Stimulated activated CD4-positive, alpha-beta T cell treated with anti-CD3 and anti-CD28 coated beads, Interleukin-4, amount 100 ng/mL, for 48 hours (primary cell): ENCODE measurements around the gene SIX2.
"Not testable (repeated sequence)": the region's sequence is repeated elsewhere in the genome, so short reads cannot be mapped to it uniquely, and the experiment has no call there.

Source experiments
- DNase-seq, 2 donors: peaks; one replicate each; pipeline ENCODE4 v3.0.0-alpha.2; 2020; ENCODE audit warnings: low read depth in 2 of 2

SIX2 gene

GRCh38 chr2:45009303-45009927 is at the start of gene SIX2:
TSS of gene SIX2 (minus strand) at chr2:45009452. CDS start at chr2:45009110, 342 bp downstream.
- DNase-seq: no peak

- no peak for DNase-seq
These were observed 45.9 kb upstream of the SIX2 start for GRCh38 chr2:45055162-45055605.

- no peak for DNase-seq
These were observed 44.7 kb upstream of the SIX2 start for GRCh38 chr2:45053966-45054365.

GRCh38 chr2:45052388-45052928 is 43.2 kb upstream of the SIX2 start:
- DNase-seq: no peak

- DNase-seq: no peak
These were observed 40.5 kb upstream of the SIX2 start for GRCh38 chr2:45049569-45050336.

GRCh38 chr2:45047301-45047700 is 38.0 kb upstream of the SIX2 start:
- DNase-seq: no peak

DNA sequence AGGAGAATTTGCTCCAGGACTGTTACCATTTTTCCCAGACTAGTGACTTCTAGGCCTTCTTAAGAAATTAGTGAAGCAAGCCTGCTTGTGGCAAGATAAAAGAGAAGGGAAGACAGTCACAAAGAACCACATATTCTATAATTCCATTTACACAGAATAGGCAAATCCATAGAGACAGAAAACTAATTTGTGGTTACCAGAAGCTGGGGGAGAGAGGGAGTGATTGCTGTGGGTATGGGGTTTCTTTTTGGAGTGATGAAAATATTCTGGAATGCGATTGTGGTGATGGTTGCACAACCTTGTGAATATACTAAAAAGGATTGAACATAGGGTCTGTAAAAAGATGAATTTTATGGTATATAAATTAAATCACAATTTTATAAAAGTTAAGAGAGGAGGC is 37.5 kb upstream of the SIX2 start:
- no peak for DNase-seq

DNA sequence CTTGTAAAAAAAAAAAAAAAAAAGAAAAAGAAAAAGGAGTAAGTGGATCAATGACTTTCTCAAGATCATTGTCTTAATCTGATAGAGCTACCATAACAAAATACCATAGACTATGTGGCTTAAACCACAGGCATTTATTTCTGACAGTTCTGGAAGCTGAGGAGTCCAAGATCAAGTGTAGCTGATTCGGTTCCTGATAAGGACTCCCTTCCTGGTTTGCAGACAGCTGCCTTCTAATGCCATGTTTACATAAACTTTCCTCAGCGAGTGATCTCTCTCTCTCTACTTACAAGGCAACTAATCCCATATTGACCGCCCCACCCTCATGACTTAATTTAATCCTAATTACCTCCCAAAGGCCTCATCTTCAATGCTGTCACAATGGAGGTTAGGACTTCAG is 36.5 kb upstream of the SIX2 start:
- no peak for DNase-seq

GRCh38 chr2:45044916-45045315 is 35.7 kb upstream of the SIX2 start:
- no peak for DNase-seq

- no peak for DNase-seq
These were observed 33.9 kb upstream of the SIX2 start for GRCh38 chr2:45043174-45043573.

DNA sequence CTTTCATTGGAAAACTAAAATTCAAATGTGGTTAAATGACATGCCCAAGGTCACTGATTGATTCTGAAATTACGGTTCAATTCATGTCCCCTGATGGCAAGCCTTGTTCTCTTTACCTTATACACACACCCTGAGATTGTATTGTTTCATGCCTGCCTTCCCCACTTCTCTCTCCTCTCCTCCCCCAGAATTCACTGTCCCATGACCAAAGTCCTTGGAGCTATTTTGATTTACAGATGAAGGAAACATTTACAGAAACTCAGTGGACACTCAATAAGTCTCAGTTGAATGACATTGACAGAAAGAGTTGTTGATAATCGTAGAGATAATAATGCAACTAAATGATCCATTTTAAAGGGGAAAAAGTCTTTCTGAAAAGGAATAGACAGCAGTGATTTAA is 33.1 kb upstream of the SIX2 start:
- DNase-seq: no peak

- DNase-seq: no peak
These were observed 31.5 kb upstream of the SIX2 start for GRCh38 chr2:45040786-45041185.

DNA sequence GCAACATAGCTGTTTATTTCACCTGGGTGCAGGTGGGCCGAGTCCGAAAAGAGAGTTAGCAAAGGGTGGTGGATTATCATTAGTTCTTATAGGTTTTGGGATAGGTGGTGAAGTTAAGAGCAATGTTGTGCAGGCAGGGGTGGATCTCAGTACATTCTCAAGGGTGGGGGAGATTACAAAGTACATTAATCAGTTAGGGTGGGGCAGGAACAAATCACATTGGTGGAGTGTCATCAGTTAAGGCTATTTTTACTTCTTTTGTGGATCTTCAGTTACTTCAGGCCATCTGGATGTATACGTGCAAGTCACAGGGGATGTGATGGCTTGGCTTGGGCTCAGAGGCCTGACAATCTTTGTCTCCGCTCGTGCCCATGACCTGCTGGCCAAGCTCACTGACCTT is 30.6 kb upstream of the SIX2 start:
- not testable (repeated sequence) for DNase-seq

GRCh38 chr2:45038861-45039260 is 29.6 kb upstream of the SIX2 start:
- not testable (repeated sequence) for DNase-seq

GRCh38 chr2:45033302-45033701 is 24.1 kb upstream of the SIX2 start:
- no peak for DNase-seq

DNA sequence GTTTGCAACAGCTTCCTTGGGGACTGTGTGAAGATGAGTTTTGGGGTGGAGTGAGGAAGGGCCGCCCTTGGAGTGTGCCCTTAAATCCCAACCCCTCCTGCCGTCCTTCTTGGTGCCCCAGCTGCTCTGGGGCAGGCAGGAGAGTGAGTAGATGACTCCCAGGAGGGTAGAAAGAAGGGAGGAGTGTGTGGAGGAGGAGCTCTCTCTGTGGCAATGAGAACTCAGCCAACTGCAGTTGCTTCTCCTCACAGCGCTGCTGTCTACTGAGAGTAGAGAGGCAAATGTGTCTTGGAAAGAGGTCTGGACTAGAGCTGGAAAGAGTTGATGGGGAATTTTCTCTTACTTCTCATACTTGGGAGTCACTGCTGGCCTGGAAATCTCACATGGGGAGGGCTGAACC is 21.8 kb upstream of the SIX2 start:
- no peak for DNase-seq

- DNase-seq: no peak
These were observed 21.3 kb upstream of the SIX2 start for GRCh38 chr2:45030553-45030952.

DNA sequence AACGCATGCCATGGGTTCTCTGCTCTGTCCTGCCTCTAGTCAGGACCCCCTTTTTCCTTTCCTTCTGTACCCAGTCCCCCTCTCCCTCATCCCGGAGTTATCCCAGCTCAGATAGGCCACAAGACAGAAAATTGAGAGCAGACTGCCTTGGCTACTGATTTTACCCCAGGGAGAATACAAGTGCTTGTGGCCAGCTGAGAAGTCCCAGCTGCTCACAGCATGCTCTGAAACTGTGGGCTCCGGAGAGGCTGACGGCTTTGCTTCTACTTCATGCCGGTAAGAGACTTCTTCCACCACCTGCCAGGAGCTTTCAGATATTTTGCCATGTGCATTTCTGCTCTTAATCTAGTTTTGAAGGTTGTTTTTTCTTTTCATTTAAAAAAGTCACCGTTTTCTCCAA is 20.0 kb upstream of the SIX2 start:
- no peak for DNase-seq

DNA sequence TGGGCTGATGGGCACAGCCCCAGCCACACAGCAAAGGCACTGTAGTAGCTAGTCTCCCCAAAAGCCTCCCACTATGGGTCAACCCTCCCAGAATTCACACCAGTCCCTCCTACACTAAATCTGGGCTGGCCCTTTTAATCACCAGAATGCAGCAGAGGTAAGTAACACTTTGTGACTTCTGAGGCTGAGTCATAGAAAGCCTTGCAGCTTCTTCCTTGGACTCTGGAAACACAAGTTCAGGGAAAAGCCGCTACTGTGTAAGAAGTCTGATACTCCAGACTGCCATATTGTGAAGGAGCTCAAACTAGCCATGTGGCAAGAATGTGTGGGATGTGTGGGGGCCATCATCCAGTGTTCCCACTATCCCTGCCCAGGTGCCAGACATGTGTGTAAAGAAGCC is 19.0 kb upstream of the SIX2 start:
- DNase-seq: no peak

DNA sequence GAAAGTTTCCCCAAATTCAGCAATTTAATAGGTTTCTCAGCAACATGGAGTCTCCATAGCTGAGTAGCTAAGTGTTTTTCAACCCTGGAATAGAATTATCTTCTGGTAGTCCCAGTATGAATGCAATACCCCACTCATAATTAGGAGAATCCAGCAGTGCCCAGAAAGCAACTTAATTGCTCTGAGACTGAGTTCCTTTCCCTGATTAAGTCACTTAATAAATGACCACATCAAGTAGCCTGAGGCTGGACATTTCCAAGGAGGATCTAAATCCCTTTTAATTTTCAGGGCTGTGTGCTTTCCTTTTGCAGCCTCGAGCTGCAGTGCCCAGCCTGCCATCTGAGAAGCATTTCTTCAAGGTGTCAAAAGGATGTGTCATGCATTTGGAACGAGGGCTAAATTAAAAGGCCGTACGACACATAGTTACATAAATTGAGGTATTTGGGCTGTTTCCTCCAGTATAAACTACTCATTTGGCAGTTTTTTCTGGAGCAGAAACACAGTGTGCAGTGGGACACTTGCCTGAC is 17.7 kb upstream of the SIX2 start:
- DNase-seq: no peak

- DNase-seq: no peak
These were observed 15.5 kb upstream of the SIX2 start for GRCh38 chr2:45024600-45025291.

DNA sequence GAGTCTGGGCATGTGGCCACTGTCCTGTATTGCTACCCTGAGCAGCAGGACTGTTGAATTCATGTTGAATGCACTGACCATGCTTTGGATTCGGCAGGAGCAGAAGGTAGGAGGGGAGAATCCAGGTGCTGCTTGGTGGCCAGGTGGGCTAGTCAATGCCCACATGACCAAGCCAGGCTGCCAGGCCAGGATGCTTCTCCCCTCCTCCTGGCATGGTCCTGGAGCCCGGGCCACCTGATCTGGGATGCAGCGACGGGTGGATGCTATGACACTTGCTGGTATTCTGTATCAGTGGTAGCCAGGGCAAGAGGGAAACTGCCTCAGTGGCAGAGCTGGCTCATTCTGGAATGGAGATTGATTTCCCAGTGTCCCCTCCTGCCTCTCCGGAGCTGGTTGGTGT is 14.8 kb upstream of the SIX2 start:
- DNase-seq: no peak
